Endometrial microvascular endothelial cells (primary cell): ENCODE data around the gene ZNF469. TPM values are rescaled to one million over a fixed set of nuclear protein-coding genes. Genes with fewer than 3 reads are reported as not detected.

ENCODE experiments used
- in situ Hi-C: cut with HindIII; loops from 2 replicates; pipeline ENCODE4 v1.10.0; 2017; ENCODE audit warnings: low sequenced_read_pairs, low pct_unique_long_range_greater_than_20kb; ENCODE audit errors: inconsistent ontology term
- total RNA-seq: library from RNA; depleted of rRNA; stranded (reverse); fragments of >200 nt; gene quantifications from one replicate; pipeline ENCODE4 v1.2.3, GENCODE V29; 2015; ENCODE audit errors: inconsistent ontology term

The ZNF469 gene
- total RNA-seq, 1 donor from 2014 or later = 1.6 TPM

GRCh38 chr16:88346680-88347505 lies 35.9 kb upstream of the ZNF469 start:
- in situ Hi-C loops = no loop called here

- in situ Hi-C loops = no loop called here
Measured at GRCh38 chr16:88347656-88348376, 34.9 kb upstream of the ZNF469 start.

- in situ Hi-C loops = no loop called here
Measured at GRCh38 chr16:88348377-88349152, 34.2 kb upstream of the ZNF469 start.

- in situ Hi-C loops = no loop called here
Measured at GRCh38 chr16:88349153-88349902, 33.4 kb upstream of the ZNF469 start.

- in situ Hi-C loops = no loop called here
Measured at GRCh38 chr16:88349903-88350900, 32.6 kb upstream of the ZNF469 start.

- in situ Hi-C loops = no loop called here
Measured at GRCh38 chr16:88350922-88351321, 31.8 kb upstream of the ZNF469 start.

GRCh38 chr16:88351491-88352101 lies 31.2 kb upstream of the ZNF469 start:
- in situ Hi-C loops = no loop called here

- in situ Hi-C loops = no loop called here
Measured at GRCh38 chr16:88352261-88353200, 30.2 kb upstream of the ZNF469 start.

- in situ Hi-C loops = no loop called here
Measured at GRCh38 chr16:88353232-88353631, 29.5 kb upstream of the ZNF469 start.

- in situ Hi-C loops = no loop called here
Measured at GRCh38 chr16:88353691-88354090, 29.1 kb upstream of the ZNF469 start.

- in situ Hi-C loops = no loop called here
Measured at GRCh38 chr16:88354229-88355092, 28.3 kb upstream of the ZNF469 start.

- in situ Hi-C loops = no loop called here
Measured at GRCh38 chr16:88355093-88355388, 27.7 kb upstream of the ZNF469 start.

GRCh38 chr16:88355389-88356123 lies 27.2 kb upstream of the ZNF469 start:
- in situ Hi-C loops = no loop called here

GRCh38 chr16:88356124-88356726 lies 26.5 kb upstream of the ZNF469 start:
- in situ Hi-C loops = no loop called here
